ENCODE results near the gene SEMA4D.

The SEMA4D gene

DNA sequence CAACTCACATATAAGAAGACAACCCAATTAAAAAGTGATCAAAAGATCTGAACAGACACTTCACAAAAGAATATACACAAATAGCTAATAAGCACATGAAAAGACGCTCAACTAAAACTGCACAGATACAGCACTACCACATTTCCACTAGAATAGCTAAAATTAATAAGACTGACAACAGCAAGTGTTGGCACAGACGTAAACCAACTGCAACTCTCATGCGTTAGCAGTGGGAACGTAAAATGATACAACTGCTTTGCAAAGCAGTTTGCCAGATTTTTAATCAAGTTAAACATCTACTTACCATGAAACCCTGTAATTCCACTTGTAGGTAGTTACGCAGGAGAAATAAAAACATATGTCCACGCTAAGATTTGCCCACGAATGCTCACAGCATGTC, 9.0 kb downstream of the SEMA4D start:
- TF ChIP-seq, protein P1, sequence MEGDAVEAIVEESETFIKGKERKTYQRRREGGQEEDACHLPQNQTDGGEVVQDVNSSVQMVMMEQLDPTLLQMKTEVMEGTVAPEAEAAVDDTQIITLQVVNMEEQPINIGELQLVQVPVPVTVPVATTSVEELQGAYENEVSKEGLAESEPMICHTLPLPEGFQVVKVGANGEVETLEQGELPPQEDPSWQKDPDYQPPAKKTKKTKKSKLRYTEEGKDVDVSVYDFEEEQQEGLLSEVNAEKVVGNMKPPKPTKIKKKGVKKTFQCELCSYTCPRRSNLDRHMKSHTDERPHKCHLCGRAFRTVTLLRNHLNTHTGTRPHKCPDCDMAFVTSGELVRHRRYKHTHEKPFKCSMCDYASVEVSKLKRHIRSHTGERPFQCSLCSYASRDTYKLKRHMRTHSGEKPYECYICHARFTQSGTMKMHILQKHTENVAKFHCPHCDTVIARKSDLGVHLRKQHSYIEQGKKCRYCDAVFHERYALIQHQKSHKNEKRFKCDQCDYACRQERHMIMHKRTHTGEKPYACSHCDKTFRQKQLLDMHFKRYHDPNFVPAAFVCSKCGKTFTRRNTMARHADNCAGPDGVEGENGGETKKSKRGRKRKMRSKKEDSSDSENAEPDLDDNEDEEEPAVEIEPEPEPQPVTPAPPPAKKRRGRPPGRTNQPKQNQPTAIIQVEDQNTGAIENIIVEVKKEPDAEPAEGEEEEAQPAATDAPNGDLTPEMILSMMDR (IDR thresholded peaks at IDR 0.05; ENCODE audit: unreplicated experiment in 3 of 3): no peak
- Mint-ChIP-seq H3K27ac (peak overlapping the region; percentile 6 to 67 (median 9)), H3K9me3 (peaks cover 9% of the 10 kb centered on the region), H3K4me1 (peaks cover 35% of the 10 kb centered on the region), H3K36me3 (ENCODE audit: low read depth) (peaks cover 9% of the 10 kb centered on the region), H3K27me3 (ENCODE audit: low read depth) (no peaks in the 10 kb centered on the region), H3K4me3 (no peak overlapping the region)

DNA sequence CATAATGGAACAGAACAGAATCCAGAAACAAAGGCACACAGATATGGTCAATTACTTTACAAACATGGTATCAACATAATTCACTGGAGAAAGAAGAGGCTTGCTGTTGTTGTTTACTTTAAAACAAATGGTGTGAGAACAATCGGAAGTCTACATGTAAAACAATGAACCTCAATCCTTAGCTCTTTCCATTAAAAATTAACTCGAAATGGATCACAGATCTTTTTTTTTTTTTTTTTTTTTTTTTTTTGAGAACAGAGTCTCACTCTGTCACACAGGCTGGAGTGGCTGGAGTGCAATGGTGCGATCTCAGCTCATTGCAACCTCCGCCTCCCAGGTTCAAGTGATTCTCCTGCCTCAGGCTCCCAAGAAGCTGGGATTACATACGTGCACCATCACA, 9.8 kb downstream of the SEMA4D start:
- no peak overlapping the region for H3K4me3 Mint-ChIP-seq

DNA sequence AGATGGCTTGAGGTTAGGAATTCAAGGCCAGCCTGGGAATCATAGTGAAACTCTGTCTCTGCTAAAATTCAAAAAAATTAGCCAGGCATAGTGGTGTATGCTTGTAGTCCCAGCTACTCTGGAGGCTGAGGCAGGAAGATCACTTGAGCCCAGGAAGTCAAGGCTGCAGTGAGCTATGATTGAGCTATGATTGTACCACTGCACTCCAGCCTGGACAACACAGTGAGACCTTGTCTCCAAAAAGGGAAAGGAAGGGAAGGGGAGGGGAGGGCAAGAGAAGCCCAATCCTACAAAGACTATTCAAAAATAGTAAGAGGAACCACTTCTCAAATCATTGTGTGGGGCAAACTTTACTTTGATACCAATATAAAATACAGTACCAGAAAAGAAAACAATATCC, 11.2 kb downstream of the SEMA4D start:
- Mint-ChIP-seq H3K27me3 (ENCODE audit: low read depth) (no peaks in the 10 kb centered on the region), H3K27ac (no peak overlapping the region), H3K4me3 (no peak overlapping the region), H3K9me3 (peaks cover 9% of the 10 kb centered on the region), H3K4me1 (peaks cover 47% of the 10 kb centered on the region), H3K36me3 (ENCODE audit: low read depth) (peaks cover 9% of the 10 kb centered on the region)
- TF ChIP-seq, protein P1 (IDR thresholded peaks at IDR 0.05; ENCODE audit: unreplicated experiment in 3 of 3): no peak

More for the DNA sequence above, 9.8 kb downstream of the SEMA4D start:
- peaks cover 9% of the 10 kb centered on the region for H3K9me3 Mint-ChIP-seq
- peaks cover 34% of the 10 kb centered on the region for H3K4me1 Mint-ChIP-seq
- TF ChIP-seq, protein P1 (IDR thresholded peaks at IDR 0.05; ENCODE audit: unreplicated experiment in 3 of 3): no peak
- peak overlapping the region; percentile 27 to 67 (median 51) for H3K27ac Mint-ChIP-seq
- H3K27me3 Mint-ChIP-seq (ENCODE audit: low read depth): no peaks in the 10 kb centered on the region
- peaks cover 9% of the 10 kb centered on the region for H3K36me3 Mint-ChIP-seq (ENCODE audit: low read depth)

DNA sequence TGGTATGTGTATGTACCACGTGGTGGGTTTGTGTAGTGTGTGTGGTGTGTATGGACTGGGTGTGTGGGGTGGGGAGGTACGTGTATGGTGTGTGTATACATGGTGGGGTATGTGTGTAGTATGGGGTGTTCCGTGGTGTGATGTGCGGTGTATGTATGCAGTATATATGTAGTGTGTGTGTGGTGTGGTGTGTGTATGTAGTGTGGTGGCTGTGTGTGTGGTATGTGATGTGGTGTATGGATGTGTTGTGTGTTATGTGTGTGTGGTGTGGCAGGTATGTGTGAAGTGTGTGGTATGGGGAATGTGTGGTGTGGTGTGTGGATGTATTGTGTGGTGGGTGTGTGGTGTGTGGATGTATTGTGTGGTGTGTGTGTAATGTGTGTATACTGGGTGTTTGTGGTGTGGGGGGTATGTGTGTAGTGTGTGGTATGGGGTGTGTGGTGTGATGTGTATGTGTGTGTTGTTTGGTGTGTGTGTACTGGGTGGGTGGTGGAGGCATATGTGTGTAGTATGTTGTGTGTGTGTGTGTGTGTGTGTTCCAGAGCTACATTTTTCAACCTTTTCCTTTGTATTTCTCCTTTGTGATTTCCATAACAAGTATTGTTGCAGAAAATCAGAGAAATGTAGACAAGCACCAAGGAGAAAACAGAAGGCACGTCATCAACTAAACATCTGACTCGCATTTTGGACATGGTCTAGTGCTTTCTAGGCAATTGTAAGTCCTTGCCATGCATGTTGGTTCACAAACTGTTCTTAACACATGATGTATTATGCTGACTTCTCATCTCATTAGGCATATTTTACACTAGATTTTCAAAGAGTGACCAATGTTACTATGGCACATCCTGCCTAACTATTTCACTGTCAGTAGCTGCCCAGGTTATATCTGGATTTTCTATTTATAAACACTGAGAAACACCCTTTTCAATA, 13.2 kb downstream of the SEMA4D start:
- H3K27me3 Mint-ChIP-seq (ENCODE audit: low read depth): no peaks in the 10 kb centered on the region
- H3K27ac Mint-ChIP-seq: peak overlapping the region; percentile 3 to 88 (median 19)

DNA sequence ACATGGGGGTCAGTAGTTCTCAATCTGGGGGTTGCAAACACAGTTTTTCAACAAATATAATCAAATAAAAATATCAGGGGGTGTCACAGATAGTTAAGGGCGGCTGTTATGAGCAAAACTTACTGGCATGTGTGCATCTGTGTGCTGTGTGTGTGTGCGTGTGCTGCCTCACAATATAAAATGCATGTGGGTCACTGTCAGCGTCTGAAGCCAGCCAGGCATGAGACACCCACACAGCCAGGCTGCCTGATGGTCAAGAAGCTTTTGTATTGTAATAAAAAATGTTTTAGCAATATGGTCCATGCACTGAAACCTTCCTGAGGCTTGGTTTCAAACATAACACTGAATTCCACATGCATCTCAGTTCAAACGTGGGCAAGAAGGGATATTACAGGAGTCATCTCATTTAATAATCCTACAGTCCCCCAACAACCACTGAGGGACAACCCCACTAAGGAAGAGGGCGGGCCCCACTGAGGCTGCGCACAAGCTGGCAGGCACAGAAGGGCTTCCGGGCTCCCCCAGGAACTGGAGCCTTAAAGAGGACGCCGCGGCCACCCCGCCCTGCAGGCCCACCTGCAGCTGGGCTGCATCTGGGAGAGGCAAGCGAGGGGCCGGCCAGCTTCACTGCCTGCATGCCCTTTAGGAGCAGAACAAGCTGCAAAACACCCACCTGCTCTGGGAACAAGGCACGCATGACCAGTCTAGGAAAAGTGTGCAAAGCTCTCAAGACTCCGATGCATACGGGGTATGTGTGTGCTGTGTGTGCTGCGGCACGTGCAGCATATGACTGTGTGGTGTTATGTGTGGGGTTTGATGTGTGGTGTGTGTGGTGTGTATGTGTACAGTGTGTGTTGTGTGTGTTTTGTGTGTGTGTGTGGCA, 14.1 kb downstream of the SEMA4D start:
- Mint-ChIP-seq H3K36me3 (ENCODE audit: low read depth) (peaks cover 14% of the 10 kb centered on the region), H3K9me3 (peaks cover 7% of the 10 kb centered on the region), H3K27me3 (ENCODE audit: low read depth) (no peaks in the 10 kb centered on the region), H3K4me3 (no peak overlapping the region), H3K27ac (peak overlapping the region; percentile 19 to 88 (median 62)), H3K4me1 (peaks cover 42% of the 10 kb centered on the region)
- TF ChIP-seq, protein P1 (IDR thresholded peaks at IDR 0.05; ENCODE audit: unreplicated experiment in 3 of 3): no peak

More for the DNA sequence above, 13.2 kb downstream of the SEMA4D start:
- Mint-ChIP-seq H3K9me3 (peaks cover 9% of the 10 kb centered on the region), H3K36me3 (ENCODE audit: low read depth) (peaks cover 9% of the 10 kb centered on the region), H3K4me3 (no peak overlapping the region), H3K4me1 (peaks cover 50% of the 10 kb centered on the region)
- TF ChIP-seq, protein P1 (IDR thresholded peaks at IDR 0.05; ENCODE audit: unreplicated experiment in 3 of 3): no peak
